Neural progenitor cell (in vitro differentiated cells): ENCODE results near the gene FYCO1. TPM values are rescaled to one million over a fixed set of nuclear protein-coding genes. Genes with fewer than 3 reads are reported as not detected.

Source experiments
- DNase-seq: peaks from one replicate; pipeline ENCODE4 v3.0.0-alpha.2; 2016; ENCODE audit warnings: low spot score
- H2AFZ ChIP-seq: fragments of 200-600 bp; sonication (generic); replicated peaks from 2 replicates; pipeline ENCODE4 v1.6.1; 2016; ENCODE audit warnings: antibody characterized with exemption
- H3F3A ChIP-seq: fragments of 200-600 bp; sonication (generic); 2 replicates; pipeline ENCODE4 v1.6.1; 2016; ENCODE audit warnings: antibody characterized with exemption, low read depth
- H3K27ac ChIP-seq: fragments of 200-600 bp; sonication (generic); 2 replicates; pipeline ENCODE4 v1.5.1; 2016; ENCODE audit warnings: mild to moderate bottlenecking
- H3K27me3 ChIP-seq: fragments of 200-600 bp; sonication (generic); 2 replicates; pipeline ENCODE4 v1.6.1; 2016; ENCODE audit warnings: mild to moderate bottlenecking, moderate library complexity
- H3K36me3 ChIP-seq: fragments of 200-600 bp; sonication (generic); 2 replicates; pipeline ENCODE4 v1.5.1; 2016
- H3K4me1 ChIP-seq: fragments of 200-600 bp; sonication (generic); 2 replicates; pipeline ENCODE4 v1.6.1; 2016; ENCODE audit warnings: mixed run types
- H3K4me2 ChIP-seq: fragments of 200-600 bp; sonication (generic); 2 replicates; pipeline ENCODE4 v1.6.1; 2016
- H3K4me3 ChIP-seq: fragments of 200-600 bp; sonication (generic); 2 replicates; pipeline ENCODE4 v1.5.1; 2016
- H3K79me2 ChIP-seq: fragments of 200-600 bp; sonication (generic); 2 replicates; pipeline ENCODE4 v1.6.1; 2016; ENCODE audit warnings: low read depth
- H3K9ac ChIP-seq: fragments of 200-600 bp; sonication (generic); 2 replicates; pipeline ENCODE4 v1.6.1; 2016
- H3K9me3 ChIP-seq: fragments of 200-600 bp; sonication (generic); 2 replicates; pipeline ENCODE4 v1.5.1; 2016; ENCODE audit warnings: low read depth
- H4K20me1 ChIP-seq: fragments of 200-600 bp; sonication (generic); 2 replicates; pipeline ENCODE4 v1.6.1; 2016; ENCODE audit warnings: low read depth
- H3K27ac Mint-ChIP-seq: 3 replicates; pipeline ENCODE4 v1.8.0; 2021; ENCODE audit warnings: mixed read lengths
- H3K27me3 Mint-ChIP-seq: 2 replicates; pipeline ENCODE4 v1.8.0; 2022; ENCODE audit warnings: low read depth, mild to moderate bottlenecking, inconsistent platforms, moderate library complexity, mixed read lengths; ENCODE audit not compliant: insufficient read depth
- H3K36me3 Mint-ChIP-seq: 3 replicates; pipeline ENCODE4 v1.8.0; 2021; ENCODE audit warnings: mixed read lengths
- H3K4me1 Mint-ChIP-seq: 3 replicates; pipeline ENCODE4 v1.8.0; 2021; ENCODE audit warnings: mixed read lengths
- H3K4me3 Mint-ChIP-seq: 3 replicates; pipeline ENCODE4 v1.8.0; 2021; ENCODE audit warnings: mild to moderate bottlenecking, moderate library complexity, mixed read lengths
- H3K9me3 Mint-ChIP-seq: 3 replicates; pipeline ENCODE4 v1.8.0; 2020; ENCODE audit warnings: mixed read lengths
- EZH2 ChIP-seq: fragments of 200-600 bp; sonication (generic); IDR thresholded peaks from 2 replicates; pipeline ENCODE4 v1.6.1; 2017; ENCODE audit warnings: antibody characterized with exemption, mild to moderate bottlenecking, moderate library complexity
- EZH2phosphoT487 ChIP-seq: fragments of 200-600 bp; sonication (generic); IDR thresholded peaks from 2 replicates; pipeline ENCODE4 v1.6.1; 2017; ENCODE audit warnings: antibody characterized with exemption
- total RNA-seq: library from RNA; depleted of rRNA; stranded (reverse); fragments of >200 nt; gene quantifications from 2 replicates; pipeline ENCODE4 v1.2.3, GENCODE V29; 2015; ENCODE audit warnings: low replicate concordance
- TF ChIP-seq, protein P1 (sequence below): fragments of 200-600 bp; sonication (generic); IDR thresholded peaks from 2 replicates; pipeline ENCODE4 v1.5.1; 2017; ENCODE audit warnings: antibody characterized with exemption, mild to moderate bottlenecking

FYCO1 gene
- total RNA-seq, 1 donor from 2014 or later, result 6.8 TPM

DNA sequence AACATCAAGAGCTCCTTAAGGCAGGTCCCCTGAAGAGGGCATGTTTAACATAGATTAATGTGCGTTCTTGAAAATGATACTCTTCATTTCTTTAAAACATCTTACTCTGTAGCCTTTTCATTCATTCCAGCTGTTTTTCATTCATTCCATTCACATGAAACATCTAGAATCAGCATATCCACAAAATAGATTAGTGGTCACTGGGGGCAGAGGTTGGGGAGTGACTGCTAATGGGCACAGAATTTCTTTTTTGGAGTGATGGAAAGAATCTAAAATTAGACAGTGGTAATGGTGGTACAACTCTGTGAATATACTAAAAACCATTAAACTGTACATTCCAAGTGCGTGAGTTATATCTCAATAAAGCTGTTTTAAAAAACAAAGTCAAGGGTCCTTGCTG is 67.7 kb downstream of the FYCO1 start:
- no peaks in the 10 kb centered on the region for H3F3A ChIP-seq
- H2AFZ ChIP-seq, result no peak overlapping the region
- no peaks in the 10 kb centered on the region for H3K36me3 ChIP-seq
- no peak for DNase-seq
- no peaks in the 10 kb centered on the region for H3K79me2 ChIP-seq
- Mint-ChIP-seq H3K4me1 (no peaks in the 10 kb centered on the region), H3K36me3 (peaks cover 36% of the 10 kb centered on the region), H3K9me3 (no peaks in the 10 kb centered on the region), H3K4me3 (no peak overlapping the region), H3K27ac (no peak overlapping the region), H3K27me3 (peaks cover 3% of the 10 kb centered on the region)
- H3K4me1 ChIP-seq, result no peaks in the 10 kb centered on the region
- no peak for TF ChIP-seq EZH2
- TF ChIP-seq, protein P1, sequence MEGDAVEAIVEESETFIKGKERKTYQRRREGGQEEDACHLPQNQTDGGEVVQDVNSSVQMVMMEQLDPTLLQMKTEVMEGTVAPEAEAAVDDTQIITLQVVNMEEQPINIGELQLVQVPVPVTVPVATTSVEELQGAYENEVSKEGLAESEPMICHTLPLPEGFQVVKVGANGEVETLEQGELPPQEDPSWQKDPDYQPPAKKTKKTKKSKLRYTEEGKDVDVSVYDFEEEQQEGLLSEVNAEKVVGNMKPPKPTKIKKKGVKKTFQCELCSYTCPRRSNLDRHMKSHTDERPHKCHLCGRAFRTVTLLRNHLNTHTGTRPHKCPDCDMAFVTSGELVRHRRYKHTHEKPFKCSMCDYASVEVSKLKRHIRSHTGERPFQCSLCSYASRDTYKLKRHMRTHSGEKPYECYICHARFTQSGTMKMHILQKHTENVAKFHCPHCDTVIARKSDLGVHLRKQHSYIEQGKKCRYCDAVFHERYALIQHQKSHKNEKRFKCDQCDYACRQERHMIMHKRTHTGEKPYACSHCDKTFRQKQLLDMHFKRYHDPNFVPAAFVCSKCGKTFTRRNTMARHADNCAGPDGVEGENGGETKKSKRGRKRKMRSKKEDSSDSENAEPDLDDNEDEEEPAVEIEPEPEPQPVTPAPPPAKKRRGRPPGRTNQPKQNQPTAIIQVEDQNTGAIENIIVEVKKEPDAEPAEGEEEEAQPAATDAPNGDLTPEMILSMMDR, result no peak
- TF ChIP-seq EZH2phosphoT487, result no peak
- no peak overlapping the region for H3K27ac ChIP-seq
- H3K9ac ChIP-seq, result no peak overlapping the region
- no peaks in the 10 kb centered on the region for H4K20me1 ChIP-seq
- no peak overlapping the region for H3K4me3 ChIP-seq
- H3K27me3 ChIP-seq, result no peaks in the 10 kb centered on the region
- no peaks in the 10 kb centered on the region for H3K9me3 ChIP-seq
- no peak overlapping the region for H3K4me2 ChIP-seq

DNA sequence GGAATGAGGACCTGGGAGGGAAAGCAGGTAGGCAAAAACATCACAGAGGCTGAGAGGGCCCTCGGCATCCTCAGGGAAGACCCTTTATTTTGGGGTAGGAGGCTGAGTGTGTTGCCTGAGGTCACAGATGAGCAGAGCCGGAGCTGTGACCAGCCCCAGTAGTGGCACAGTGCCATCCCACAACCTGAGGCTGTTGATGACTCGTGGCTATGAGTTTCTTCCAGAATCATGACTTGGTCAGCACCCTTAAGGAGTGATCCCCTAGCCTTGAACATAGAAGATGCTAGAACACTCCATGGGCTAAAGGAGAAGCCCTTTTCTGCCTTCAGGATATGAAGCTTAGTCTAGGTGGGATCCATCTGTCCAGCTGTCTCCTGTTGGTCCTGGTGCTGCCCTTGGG is 71.9 kb downstream of the FYCO1 start:
- Histone ChIP-seq H3K9ac (no peak overlapping the region), H3K79me2 (no peaks in the 10 kb centered on the region), H3K9me3 (no peaks in the 10 kb centered on the region), H3K27ac (no peak overlapping the region), H3K4me3 (no peak overlapping the region), H3K4me2 (no peak overlapping the region), H3K4me1 (no peaks in the 10 kb centered on the region), H2AFZ (no peak overlapping the region), H3K36me3 (no peaks in the 10 kb centered on the region), H3F3A (no peaks in the 10 kb centered on the region), H4K20me1 (no peaks in the 10 kb centered on the region), H3K27me3 (no peaks in the 10 kb centered on the region)
- Mint-ChIP-seq H3K4me1 (no peaks in the 10 kb centered on the region), H3K4me3 (no peak overlapping the region), H3K9me3 (no peaks in the 10 kb centered on the region), H3K36me3 (peaks cover 25% of the 10 kb centered on the region), H3K27me3 (no peaks in the 10 kb centered on the region), H3K27ac (no peak overlapping the region)
- no peak for DNase-seq
- TF ChIP-seq EZH2phosphoT487, result no peak
- TF ChIP-seq, protein P1, result no peak
- TF ChIP-seq EZH2, result no peak

DNA sequence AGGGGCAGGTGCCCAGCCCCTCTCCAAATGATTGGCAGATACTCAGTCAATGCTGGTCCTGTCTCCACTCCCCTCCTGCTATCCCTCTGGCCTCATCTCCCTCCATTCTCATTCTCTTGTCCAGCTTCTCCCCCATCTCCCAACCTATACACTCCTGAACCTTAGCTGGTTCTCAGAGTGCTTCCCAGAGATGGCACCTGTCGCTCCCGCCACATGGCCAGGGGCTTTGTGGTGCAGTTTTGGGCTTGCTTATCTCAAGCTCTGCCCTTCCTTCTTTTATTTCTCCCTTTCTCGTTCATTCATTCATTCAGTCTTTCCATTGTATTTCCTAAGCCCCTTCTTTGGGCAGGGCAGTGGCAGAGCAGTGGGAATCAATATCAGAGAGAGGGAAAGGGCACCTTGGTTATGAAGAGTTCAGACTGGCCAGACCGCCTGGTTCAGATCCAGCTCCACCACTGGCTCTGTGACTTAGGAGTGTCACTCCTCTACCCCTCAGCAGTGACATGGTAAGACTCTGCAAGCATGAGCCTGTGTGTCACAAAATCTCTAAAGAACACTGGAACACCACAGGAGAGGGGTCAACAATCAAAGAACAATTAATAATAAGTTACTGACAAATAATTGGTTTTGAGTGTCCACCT is 72.6 kb downstream of the FYCO1 start:
- Histone ChIP-seq H3K79me2 (no peaks in the 10 kb centered on the region), H2AFZ (no peak overlapping the region), H3F3A (no peaks in the 10 kb centered on the region), H3K4me3 (no peak overlapping the region), H3K36me3 (no peaks in the 10 kb centered on the region), H4K20me1 (no peaks in the 10 kb centered on the region), H3K4me2 (no peak overlapping the region), H3K9ac (no peak overlapping the region), H3K4me1 (no peaks in the 10 kb centered on the region), H3K27me3 (no peaks in the 10 kb centered on the region), H3K27ac (no peak overlapping the region), H3K9me3 (no peaks in the 10 kb centered on the region)
- Mint-ChIP-seq H3K27ac (no peak overlapping the region), H3K4me1 (no peaks in the 10 kb centered on the region), H3K4me3 (peak overlapping the region; percentile 63), H3K9me3 (no peaks in the 10 kb centered on the region), H3K27me3 (no peaks in the 10 kb centered on the region), H3K36me3 (peaks cover 22% of the 10 kb centered on the region)
- no peak for TF ChIP-seq EZH2
- no peak for TF ChIP-seq EZH2phosphoT487
- DNase-seq, result no peak

DNA sequence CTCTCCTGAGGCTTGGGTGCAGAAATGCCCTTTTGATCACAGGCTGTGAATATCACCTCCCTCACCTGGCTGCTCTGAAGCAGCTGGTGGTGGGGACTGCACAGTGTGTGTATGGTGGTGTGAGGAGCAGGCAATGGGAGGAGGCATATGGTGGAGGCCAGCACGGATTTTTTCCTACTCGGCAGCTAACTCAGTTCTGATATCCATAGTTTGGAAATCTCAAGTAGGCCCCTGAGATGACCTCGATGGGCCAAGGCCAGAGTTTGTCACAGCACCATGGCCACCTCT is 73.6 kb downstream of the FYCO1 start:
- H3K27me3 Mint-ChIP-seq, result no peaks in the 10 kb centered on the region
- Histone ChIP-seq H3K36me3 (no peaks in the 10 kb centered on the region), H3K4me1 (no peaks in the 10 kb centered on the region), H3F3A (no peaks in the 10 kb centered on the region), H3K4me3 (no peak overlapping the region), H3K79me2 (no peaks in the 10 kb centered on the region), H3K4me2 (no peak overlapping the region), H4K20me1 (no peaks in the 10 kb centered on the region), H3K27ac (no peak overlapping the region), H3K27me3 (no peaks in the 10 kb centered on the region), H2AFZ (no peak overlapping the region), H3K9ac (no peak overlapping the region), H3K9me3 (no peaks in the 10 kb centered on the region)
- H3K4me3 Mint-ChIP-seq, result no peak overlapping the region
- peaks cover 18% of the 10 kb centered on the region for H3K36me3 Mint-ChIP-seq
- DNase-seq, result no peak
- no peak overlapping the region for H3K27ac Mint-ChIP-seq
- H3K9me3 Mint-ChIP-seq, result no peaks in the 10 kb centered on the region
- H3K4me1 Mint-ChIP-seq, result peaks cover 5% of the 10 kb centered on the region
- TF ChIP-seq EZH2phosphoT487 (no peak), EZH2 (no peak)
- TF ChIP-seq, protein P1, result no peak
